Vagina (tissue), 2 donors: ENCODE measurements around the gene GATA6.

ENCODE experiments used
- CTCF ChIP-seq, 3 experiments: fragments of 450-650 bp in 2 of 3; fragments of 200-600 bp in 1 of 3; sonication (generic) in 1 of 3; IDR thresholded peaks; one replicate each; pipeline ENCODE4 v1.5.1; 2017 to 2019; ENCODE audit warnings: antibody characterized with exemption in 3 of 3, mild to moderate bottlenecking in 2 of 3, moderate library complexity in 2 of 3
- POLR2A ChIP-seq, 2 donors: fragments of 450-650 bp; IDR thresholded peaks; one replicate each; pipeline ENCODE4 v1.6.1; 2017; ENCODE audit warnings: antibody characterized with exemption in 2 of 2, mild to moderate bottlenecking in 2 of 2, moderate library complexity in 2 of 2

DNA sequence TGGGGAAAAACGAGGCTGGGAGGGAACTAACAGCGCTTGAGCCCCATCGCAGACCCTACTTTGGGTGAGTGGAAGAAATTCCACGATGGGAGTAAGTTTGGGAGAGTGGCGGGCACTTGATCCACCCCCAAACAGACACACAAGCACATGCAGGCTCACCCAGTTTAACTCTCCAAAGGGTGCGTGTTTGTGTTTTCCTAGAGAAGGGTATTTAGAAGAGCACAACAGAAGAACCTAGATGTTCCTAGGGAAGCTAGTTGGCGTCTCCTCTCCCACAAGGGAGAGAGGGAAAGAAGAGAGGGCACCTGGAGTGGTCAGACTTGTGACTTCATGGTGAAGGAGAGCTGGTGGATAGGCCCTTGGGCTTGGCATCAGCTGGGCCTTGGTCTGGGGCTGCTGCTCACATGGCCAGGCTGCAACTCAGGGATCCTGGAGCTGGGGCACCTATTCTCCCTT, 3.2 kb downstream of the GATA6 start:
- TF ChIP-seq CTCF (IDR thresholded peaks at IDR 0.05) (no peak), POLR2A (IDR thresholded peaks at IDR 0.05) (no peak)
